ENCODE data around the gene KRTAP20-2. TPM values are rescaled to one million over a fixed set of nuclear protein-coding genes. Genes with fewer than 3 reads are reported as not detected.

The KRTAP20-2 gene
- total RNA-seq, 2 donors from 2014 or later = not detected

GRCh38 chr21:30628109-30628508 is 6.9 kb upstream of the KRTAP20-2 start:
- H3K36me3 Mint-ChIP-seq = no peaks in the 10 kb centered on the region
- ATAC-seq (no peak), DNase-seq (ENCODE audit: low spot score) (no peak)
- no peak overlapping the region for H3K4me3 Mint-ChIP-seq
- peaks cover 21% of the 10 kb centered on the region for H3K9me3 Mint-ChIP-seq
- no peaks in the 10 kb centered on the region for H3K4me1 Mint-ChIP-seq (ENCODE audit: low read depth in 2 of 2)
- H3K27me3 Mint-ChIP-seq = no peaks in the 10 kb centered on the region
- H3K27ac Mint-ChIP-seq = no peak overlapping the region

GRCh38 chr21:30629200-30629599 is 5.8 kb upstream of the KRTAP20-2 start:
- ATAC-seq = no peak
- Mint-ChIP-seq H3K36me3 (no peaks in the 10 kb centered on the region), H3K9me3 (peaks cover 21% of the 10 kb centered on the region)

GRCh38 chr21:30638686-30639085 is 3.7 kb downstream of the KRTAP20-2 start:
- Mint-ChIP-seq H3K36me3 (no peaks in the 10 kb centered on the region), H3K4me3 (no peak overlapping the region), H3K27me3 (no peaks in the 10 kb centered on the region), H3K4me1 (ENCODE audit: low read depth in 2 of 2) (no peaks in the 10 kb centered on the region), H3K9me3 (peaks cover 2% of the 10 kb centered on the region), H3K27ac (no peak overlapping the region)
- DNase-seq (ENCODE audit: low spot score) (no peak), ATAC-seq (no peak)

More at GRCh38 chr21:30629200-30629599, 5.8 kb upstream of the KRTAP20-2 start:
- DNase-seq (ENCODE audit: low spot score) = no peak
- no peaks in the 10 kb centered on the region for H3K4me1 Mint-ChIP-seq (ENCODE audit: low read depth in 2 of 2)
- H3K27ac Mint-ChIP-seq = no peak overlapping the region
- no peaks in the 10 kb centered on the region for H3K27me3 Mint-ChIP-seq
- no peak overlapping the region for H3K4me3 Mint-ChIP-seq

GRCh38 chr21:30642564-30642963 is 7.6 kb downstream of the KRTAP20-2 start, which contains the start of gene KRTAP20-3:
Gene KRTAP20-3, plus strand, starts transcription at chr21:30642864.
- ATAC-seq (no peak), DNase-seq (ENCODE audit: low spot score) (no peak)
- H3K4me1 Mint-ChIP-seq (ENCODE audit: low read depth in 2 of 2) = no peaks in the 10 kb centered on the region
- H3K4me3 Mint-ChIP-seq = no peak within 1 kb of the TSS
- no peaks in the 10 kb centered on the region for H3K27me3 Mint-ChIP-seq
- H3K36me3 Mint-ChIP-seq = no peaks in the 10 kb centered on the region
- H3K9me3 Mint-ChIP-seq = peaks cover 8% of the 10 kb centered on the region
- no peak within 1 kb of the TSS for H3K27ac Mint-ChIP-seq

GRCh38 chr21:30646904-30647414 is 12.0 kb downstream of the KRTAP20-2 start:
- Mint-ChIP-seq H3K27ac (no peak overlapping the region), H3K36me3 (peaks cover 4% of the 10 kb centered on the region), H3K9me3 (peaks cover 19% of the 10 kb centered on the region), H3K4me1 (ENCODE audit: low read depth in 2 of 2) (no peaks in the 10 kb centered on the region), H3K27me3 (no peaks in the 10 kb centered on the region), H3K4me3 (no peak overlapping the region)
- no peak for ATAC-seq
- no peak for DNase-seq (ENCODE audit: low spot score)

GRCh38 chr21:30652891-30653290 is 17.9 kb downstream of the KRTAP20-2 start:
- peaks cover 21% of the 10 kb centered on the region for H3K9me3 Mint-ChIP-seq
- no peaks in the 10 kb centered on the region for H3K27me3 Mint-ChIP-seq
- no peak overlapping the region for H3K4me3 Mint-ChIP-seq
- H3K4me1 Mint-ChIP-seq (ENCODE audit: low read depth in 2 of 2) = no peaks in the 10 kb centered on the region
- H3K36me3 Mint-ChIP-seq = peaks cover 4% of the 10 kb centered on the region
- H3K27ac Mint-ChIP-seq = no peak overlapping the region
- DNase-seq (ENCODE audit: low spot score) (no peak), ATAC-seq (no peak)

GRCh38 chr21:30668776-30669175 is 33.8 kb downstream of the KRTAP20-2 start:
- Mint-ChIP-seq H3K27me3 (no peaks in the 10 kb centered on the region), H3K4me3 (no peak overlapping the region), H3K4me1 (ENCODE audit: low read depth in 2 of 2) (no peaks in the 10 kb centered on the region), H3K27ac (no peak overlapping the region), H3K9me3 (peaks cover 18% of the 10 kb centered on the region), H3K36me3 (peaks cover 6% of the 10 kb centered on the region)
- ATAC-seq (no peak), DNase-seq (ENCODE audit: low spot score) (no peak)

- Mint-ChIP-seq H3K4me1 (ENCODE audit: low read depth in 2 of 2) (no peaks in the 10 kb centered on the region), H3K36me3 (peaks cover 6% of the 10 kb centered on the region), H3K27ac (no peak overlapping the region), H3K4me3 (no peak overlapping the region), H3K27me3 (no peaks in the 10 kb centered on the region), H3K9me3 (peaks cover 18% of the 10 kb centered on the region)
- ATAC-seq (no peak), DNase-seq (ENCODE audit: low spot score) (no peak)
These were observed 38.1 kb downstream of the KRTAP20-2 start for GRCh38 chr21:30672985-30673650.

GRCh38 chr21:30674312-30674711 is 39.3 kb downstream of the KRTAP20-2 start:
- no peak for ATAC-seq
- H3K27me3 Mint-ChIP-seq = no peaks in the 10 kb centered on the region
- no peaks in the 10 kb centered on the region for H3K4me1 Mint-ChIP-seq (ENCODE audit: low read depth in 2 of 2)
- peaks cover 6% of the 10 kb centered on the region for H3K36me3 Mint-ChIP-seq
- H3K9me3 Mint-ChIP-seq = peaks cover 15% of the 10 kb centered on the region
- no peak overlapping the region for H3K27ac Mint-ChIP-seq
- DNase-seq (ENCODE audit: low spot score) = no peak
- no peak overlapping the region for H3K4me3 Mint-ChIP-seq

GRCh38 chr21:30676737-30677136 is 41.7 kb downstream of the KRTAP20-2 start:
- Mint-ChIP-seq H3K27me3 (no peaks in the 10 kb centered on the region), H3K27ac (no peak overlapping the region), H3K4me3 (no peak overlapping the region), H3K4me1 (ENCODE audit: low read depth in 2 of 2) (no peaks in the 10 kb centered on the region), H3K36me3 (no peaks in the 10 kb centered on the region), H3K9me3 (peaks cover 9% of the 10 kb centered on the region)
- ATAC-seq (no peak), DNase-seq (ENCODE audit: low spot score) (no peak)

GRCh38 chr21:30680586-30680985 is 45.6 kb downstream of the KRTAP20-2 start:
- no peak overlapping the region for H3K4me3 Mint-ChIP-seq
- H3K4me1 Mint-ChIP-seq (ENCODE audit: low read depth in 2 of 2) = no peaks in the 10 kb centered on the region
- no peak overlapping the region for H3K27ac Mint-ChIP-seq
- DNase-seq (ENCODE audit: low spot score) (no peak), ATAC-seq (no peak)
- H3K36me3 Mint-ChIP-seq = no peaks in the 10 kb centered on the region
- peaks cover 7% of the 10 kb centered on the region for H3K9me3 Mint-ChIP-seq
- no peaks in the 10 kb centered on the region for H3K27me3 Mint-ChIP-seq

GRCh38 chr21:30684506-30684905 is 49.5 kb downstream of the KRTAP20-2 start:
- no peak for DNase-seq (ENCODE audit: low spot score)
- H3K9me3 Mint-ChIP-seq = peaks cover 7% of the 10 kb centered on the region
- no peak for ATAC-seq
- H3K27ac Mint-ChIP-seq = no peak overlapping the region
- no peaks in the 10 kb centered on the region for H3K27me3 Mint-ChIP-seq
- no peak overlapping the region for H3K4me3 Mint-ChIP-seq
- H3K4me1 Mint-ChIP-seq (ENCODE audit: low read depth in 2 of 2) = no peaks in the 10 kb centered on the region
- no peaks in the 10 kb centered on the region for H3K36me3 Mint-ChIP-seq

Measured in natural killer cell treated with Interleukin-12 subunit alpha and Interleukin-12 subunit beta and Interleukin-15 and Interleukin-18, amount 100 ng/mL, for 72 hours (primary cell).